Measurements from ENCODE around the gene MVK. TPM values are rescaled to one million over a fixed set of nuclear protein-coding genes. Genes with fewer than 3 reads are reported as not detected.

MVK gene
- total RNA-seq, 2 experiments from 2014 or later: 20.3 to 21.8 TPM

DNA sequence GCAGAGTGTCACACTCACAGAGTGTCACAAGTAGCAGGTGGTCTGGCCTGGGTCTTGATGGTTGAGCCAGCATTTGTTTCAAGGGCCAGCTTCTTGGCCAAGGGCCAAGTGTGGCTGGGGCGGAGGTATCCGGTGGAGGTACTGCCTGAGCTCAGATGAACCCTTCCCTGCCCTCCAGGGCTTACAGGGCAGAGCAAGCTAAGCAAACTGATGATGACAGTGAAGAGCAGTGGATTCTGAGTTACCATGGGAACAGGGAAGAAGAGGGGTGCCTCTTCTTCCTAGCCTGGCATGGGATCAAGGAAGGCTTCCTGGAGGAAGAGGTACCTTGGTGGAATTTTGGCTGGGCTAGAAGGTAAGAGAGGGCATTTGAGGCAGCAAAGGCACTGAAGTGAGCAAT lies 35.7 kb downstream of the MVK start:
- H3K9me3 Mint-ChIP-seq: no peaks in the 10 kb centered on the region
- H3K36me3 Mint-ChIP-seq (ENCODE audit: low read depth): no peaks in the 10 kb centered on the region
- ChIA-PET CTCF (no interaction called here), POLR2A (no interaction called here)
- H3K27ac Mint-ChIP-seq: no peak overlapping the region
- no peak overlapping the region for H3K4me3 Mint-ChIP-seq
- no peak for DNase-seq
- no peaks in the 10 kb centered on the region for H3K4me1 Mint-ChIP-seq
- H3K27me3 Mint-ChIP-seq: peaks cover 20% of the 10 kb centered on the region

DNA sequence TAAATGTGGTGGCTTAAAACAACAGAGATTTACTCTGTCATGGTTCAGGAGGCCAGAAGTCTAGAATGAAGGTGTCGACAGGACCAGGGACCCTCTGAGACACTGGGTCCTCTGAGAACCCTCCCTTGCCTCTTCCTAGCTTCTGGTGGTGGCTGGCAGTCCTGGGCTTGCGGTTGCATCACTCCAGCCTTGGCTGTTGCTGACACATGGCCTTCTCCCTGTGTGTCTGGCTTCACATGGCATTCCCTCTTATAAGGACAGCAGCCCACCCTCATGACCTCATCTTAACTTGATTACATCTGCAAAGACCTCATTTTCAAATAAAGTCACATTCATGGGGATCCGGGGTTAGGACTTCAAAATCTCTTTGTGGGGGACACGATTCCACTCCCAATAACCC lies 36.9 kb downstream of the MVK start:
- H3K9me3 Mint-ChIP-seq: no peaks in the 10 kb centered on the region
- H3K27me3 Mint-ChIP-seq: peaks cover 23% of the 10 kb centered on the region
- CTCF ChIA-PET: no interaction called here
- no peak overlapping the region for H3K4me3 Mint-ChIP-seq
- POLR2A ChIA-PET: no interaction called here
- H3K4me1 Mint-ChIP-seq: no peaks in the 10 kb centered on the region
- no peak for DNase-seq
- no peak overlapping the region for H3K27ac Mint-ChIP-seq
- H3K36me3 Mint-ChIP-seq (ENCODE audit: low read depth): no peaks in the 10 kb centered on the region

DNA sequence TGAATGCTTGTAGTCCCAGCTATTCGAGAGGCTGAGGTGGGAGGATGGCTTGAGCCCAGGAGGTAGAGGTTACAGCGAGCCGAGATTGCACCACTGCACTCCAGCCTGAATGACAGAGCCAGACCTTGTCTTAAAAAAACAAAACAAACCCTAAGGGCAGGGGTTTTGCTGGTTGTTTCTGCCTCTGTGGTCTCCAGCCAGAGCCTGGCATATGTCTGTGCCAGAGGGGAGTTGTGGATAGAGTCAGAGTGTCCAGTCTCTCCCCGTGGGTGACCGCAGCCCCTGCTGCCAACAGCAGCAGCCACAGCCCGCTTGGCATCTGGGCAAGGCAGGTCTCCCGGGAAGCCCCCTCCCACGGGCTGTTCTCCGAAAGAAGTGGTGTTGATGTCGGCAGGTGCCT lies 37.6 kb downstream of the MVK start:
- Mint-ChIP-seq H3K27me3 (peaks cover 25% of the 10 kb centered on the region), H3K27ac (no peak overlapping the region), H3K4me3 (no peak overlapping the region), H3K9me3 (no peaks in the 10 kb centered on the region), H3K36me3 (ENCODE audit: low read depth) (no peaks in the 10 kb centered on the region), H3K4me1 (no peaks in the 10 kb centered on the region)
- ChIA-PET POLR2A (no interaction called here), CTCF (no interaction called here)
- DNase-seq: no peak

DNA sequence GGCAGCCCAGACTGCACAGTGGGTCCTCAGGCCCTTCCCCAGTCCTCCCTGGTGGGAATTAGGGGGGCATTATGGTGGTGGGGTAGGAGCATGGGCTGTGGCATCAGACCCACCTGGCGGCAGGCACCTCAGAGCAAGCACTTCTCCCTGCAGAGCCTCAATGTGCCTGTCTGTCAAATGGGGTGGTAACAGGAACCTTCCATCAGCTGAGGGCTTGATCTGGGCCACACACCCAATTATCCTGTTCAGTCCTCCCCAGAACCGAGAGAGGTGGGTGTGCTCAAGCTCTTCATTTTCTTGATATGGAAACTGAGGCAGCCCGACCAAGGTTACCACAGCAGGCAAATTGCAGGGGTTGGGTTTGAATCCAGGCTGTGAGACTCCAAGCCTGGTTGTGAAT lies 38.4 kb downstream of the MVK start:
- H3K27me3 Mint-ChIP-seq: peaks cover 27% of the 10 kb centered on the region
- CTCF ChIA-PET: no interaction called here
- no peaks in the 10 kb centered on the region for H3K4me1 Mint-ChIP-seq

DNA sequence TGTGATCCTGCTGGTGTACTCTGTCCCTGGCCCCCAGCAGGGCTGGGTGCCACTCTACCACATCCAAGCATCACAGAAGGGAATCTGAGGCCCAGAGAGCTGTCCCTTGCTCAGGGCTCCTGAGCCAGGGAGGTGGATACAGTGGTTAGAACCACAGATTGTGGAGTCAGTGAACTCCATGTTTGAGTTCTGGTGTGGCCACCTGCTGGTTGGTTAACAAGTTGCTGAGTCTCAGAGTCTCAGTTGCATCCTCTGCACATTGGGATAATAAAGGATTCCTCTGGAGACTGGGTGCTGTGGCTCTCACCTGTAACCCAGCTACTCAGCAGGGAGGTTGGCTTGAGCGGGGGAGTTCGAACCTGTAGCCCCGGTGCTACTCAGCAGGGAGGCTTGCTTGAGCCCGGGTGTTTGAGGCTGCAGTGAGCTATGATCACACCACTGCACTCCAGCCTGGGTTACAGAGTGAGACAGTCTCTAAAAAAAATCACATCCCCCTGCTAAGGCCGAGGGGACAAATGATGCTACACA lies 39.4 kb downstream of the MVK start:
- Mint-ChIP-seq H3K27me3 (peaks cover 21% of the 10 kb centered on the region), H3K27ac (no peak overlapping the region), H3K9me3 (no peaks in the 10 kb centered on the region), H3K4me1 (no peaks in the 10 kb centered on the region), H3K4me3 (no peak overlapping the region), H3K36me3 (ENCODE audit: low read depth) (no peaks in the 10 kb centered on the region)
- ChIA-PET POLR2A (interaction anchor here (0.6 kb wide), 1 partner anchor 28 kb away, joined by 3 read pairs; no protein-coding TSS in a partner anchor), CTCF (no interaction called here)
- no peak for DNase-seq

More for the DNA sequence above, 38.4 kb downstream of the MVK start:
- no peak overlapping the region for H3K4me3 Mint-ChIP-seq
- H3K27ac Mint-ChIP-seq: no peak overlapping the region
- POLR2A ChIA-PET: no interaction called here
- H3K9me3 Mint-ChIP-seq: no peaks in the 10 kb centered on the region
- no peak for DNase-seq
- no peaks in the 10 kb centered on the region for H3K36me3 Mint-ChIP-seq (ENCODE audit: low read depth)

DNA sequence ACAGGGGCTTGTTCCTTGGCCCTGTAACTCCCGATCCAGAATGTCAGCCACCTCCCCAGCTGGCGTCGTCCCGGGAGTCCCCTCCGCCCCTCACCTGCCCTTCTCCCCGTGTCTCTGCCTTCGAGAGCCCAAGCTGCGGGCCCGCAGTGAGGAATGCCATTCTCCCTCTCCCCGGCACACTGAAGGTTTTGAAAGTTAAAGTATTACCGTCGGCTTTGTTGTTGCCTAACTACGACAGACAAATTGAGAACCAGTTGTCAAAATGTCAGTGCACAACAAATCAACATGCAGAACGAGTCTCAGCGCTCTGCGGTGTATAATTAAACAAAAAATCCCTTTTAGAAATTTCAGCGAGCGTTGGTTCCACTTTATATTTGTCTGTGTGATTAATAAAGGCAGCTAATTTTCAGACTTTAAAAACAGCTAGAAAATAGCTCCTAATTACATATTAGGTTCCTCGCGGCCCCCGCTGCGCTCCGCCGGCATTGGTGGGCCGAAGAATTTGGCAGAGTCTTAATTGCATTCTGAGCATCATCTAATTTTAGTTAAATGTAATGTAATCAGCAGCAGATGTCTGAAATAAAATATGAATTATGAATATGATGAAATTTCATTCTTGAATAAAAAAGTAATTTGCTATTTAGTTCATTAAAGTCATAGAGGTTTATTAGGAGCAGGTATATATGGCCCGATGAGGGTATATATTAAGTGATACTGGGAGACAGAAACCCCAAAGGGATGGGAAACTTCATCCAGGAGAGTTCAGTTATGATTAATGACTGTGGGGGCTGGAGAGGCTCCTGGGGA lies 40.3 kb downstream of the MVK start:
- Mint-ChIP-seq H3K36me3 (ENCODE audit: low read depth) (no peaks in the 10 kb centered on the region), H3K4me3 (no peak overlapping the region), H3K9me3 (no peaks in the 10 kb centered on the region), H3K27me3 (peaks cover 20% of the 10 kb centered on the region), H3K27ac (no peak overlapping the region), H3K4me1 (no peaks in the 10 kb centered on the region)
- no peak for DNase-seq
- CTCF ChIA-PET: no interaction called here
- POLR2A ChIA-PET: interaction anchor here (0.6 kb wide), 1 partner anchor 29 kb away, joined by 3 read pairs; no protein-coding TSS in a partner anchor

DNA sequence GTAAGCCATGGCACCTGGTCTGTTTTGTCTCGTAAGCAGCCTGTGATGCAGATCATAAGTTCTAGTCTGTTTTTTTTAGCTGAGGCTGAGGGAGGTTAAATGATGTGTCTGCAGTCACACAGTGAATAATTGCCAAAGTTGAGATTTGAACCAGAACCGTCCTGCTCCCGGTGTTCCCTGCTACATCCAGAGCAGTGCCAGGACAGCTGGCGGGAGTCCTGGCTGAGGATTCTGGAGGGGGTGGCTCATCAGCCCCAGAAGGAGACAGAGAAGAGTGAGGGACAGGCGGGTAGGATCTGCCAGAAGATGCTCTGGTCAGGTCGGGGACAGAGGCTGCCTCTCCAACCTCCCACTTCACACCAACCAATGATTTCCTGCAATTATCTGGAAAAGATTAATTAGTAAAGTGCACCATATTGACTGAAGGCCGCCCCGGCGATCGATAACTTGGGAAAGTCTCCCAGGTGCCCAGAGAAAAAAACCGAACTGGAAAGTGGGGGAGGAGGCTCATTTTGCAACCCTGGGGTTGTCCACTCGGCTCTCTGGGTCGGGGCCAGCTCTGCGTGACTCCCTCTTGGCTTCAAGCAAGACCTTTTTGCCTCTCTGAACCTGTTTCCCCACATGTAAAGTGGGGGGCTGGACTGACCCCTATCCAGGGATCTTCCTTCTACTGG lies 42.1 kb downstream of the MVK start:
- ChIA-PET CTCF (no interaction called here), POLR2A (no interaction called here)
- no peaks in the 10 kb centered on the region for H3K4me1 Mint-ChIP-seq
- H3K36me3 Mint-ChIP-seq (ENCODE audit: low read depth): no peaks in the 10 kb centered on the region
- H3K9me3 Mint-ChIP-seq: no peaks in the 10 kb centered on the region
- DNase-seq: no peak
- H3K4me3 Mint-ChIP-seq: no peak overlapping the region
- H3K27ac Mint-ChIP-seq: no peak overlapping the region
- H3K27me3 Mint-ChIP-seq: peaks cover 22% of the 10 kb centered on the region

DNA sequence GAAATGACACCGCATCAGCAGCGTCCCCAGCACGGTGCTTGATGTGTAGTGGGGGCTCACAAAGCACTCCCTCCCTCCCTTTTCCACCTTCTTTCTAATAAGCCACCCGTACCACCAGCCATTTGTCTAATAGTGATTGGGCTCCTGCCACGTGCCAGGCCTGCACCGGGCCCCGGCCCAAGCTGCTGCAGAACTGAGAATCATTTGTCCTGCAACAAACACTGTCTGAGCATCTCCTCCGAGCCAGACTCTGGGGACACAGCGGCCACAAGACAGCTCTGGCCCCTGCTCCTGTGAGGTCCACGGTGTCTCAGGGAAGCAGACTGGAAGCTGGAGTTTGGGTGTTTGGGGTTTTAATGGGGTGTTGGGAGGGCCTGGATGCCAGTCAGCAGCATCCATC lies 43.9 kb downstream of the MVK start:
- POLR2A ChIA-PET: no interaction called here
- H3K9me3 Mint-ChIP-seq: no peaks in the 10 kb centered on the region

DNA sequence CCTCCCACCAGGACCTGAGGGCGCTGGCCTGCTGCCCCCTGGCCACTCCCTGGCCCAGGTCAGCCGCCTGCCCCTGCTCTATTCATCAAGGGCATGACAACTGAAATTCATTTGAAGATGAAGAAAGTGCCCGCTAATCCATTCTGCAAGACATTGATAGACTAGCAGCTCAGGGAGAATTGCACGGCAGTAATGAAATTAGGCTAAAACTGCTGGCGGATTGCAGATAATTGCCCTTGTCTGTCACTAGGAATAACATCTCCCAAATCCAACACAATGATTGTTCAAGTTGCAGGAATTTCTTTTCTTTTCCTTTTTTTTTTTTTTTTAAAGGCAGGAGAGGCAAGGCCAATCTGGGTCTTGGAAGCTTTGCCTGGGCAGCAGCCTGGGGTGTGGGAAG lies 44.5 kb downstream of the MVK start:
- peaks cover 36% of the 10 kb centered on the region for H3K27me3 Mint-ChIP-seq
- H3K4me3 Mint-ChIP-seq: no peak overlapping the region
- no peaks in the 10 kb centered on the region for H3K4me1 Mint-ChIP-seq
- CTCF ChIA-PET: no interaction called here
- no peak for DNase-seq
- H3K9me3 Mint-ChIP-seq: no peaks in the 10 kb centered on the region
- no peaks in the 10 kb centered on the region for H3K36me3 Mint-ChIP-seq (ENCODE audit: low read depth)
- POLR2A ChIA-PET: no interaction called here
- H3K27ac Mint-ChIP-seq: no peak overlapping the region

More for the DNA sequence above, 43.9 kb downstream of the MVK start:
- no peak overlapping the region for H3K27ac Mint-ChIP-seq
- no peak for DNase-seq
- H3K4me3 Mint-ChIP-seq: no peak overlapping the region
- H3K36me3 Mint-ChIP-seq (ENCODE audit: low read depth): no peaks in the 10 kb centered on the region
- peaks cover 34% of the 10 kb centered on the region for H3K27me3 Mint-ChIP-seq
- H3K4me1 Mint-ChIP-seq: no peaks in the 10 kb centered on the region
- CTCF ChIA-PET: interaction anchor here (1.2 kb wide), 1 partner anchor 20 kb away, joined by 4 read pairs; no protein-coding TSS in a partner anchor

GRCh38 chr12:109619002-109619604 lies 45.5 kb downstream of the MVK start:
- no peak overlapping the region for H3K4me3 Mint-ChIP-seq
- no peak for DNase-seq
- POLR2A ChIA-PET: no interaction called here

DNA sequence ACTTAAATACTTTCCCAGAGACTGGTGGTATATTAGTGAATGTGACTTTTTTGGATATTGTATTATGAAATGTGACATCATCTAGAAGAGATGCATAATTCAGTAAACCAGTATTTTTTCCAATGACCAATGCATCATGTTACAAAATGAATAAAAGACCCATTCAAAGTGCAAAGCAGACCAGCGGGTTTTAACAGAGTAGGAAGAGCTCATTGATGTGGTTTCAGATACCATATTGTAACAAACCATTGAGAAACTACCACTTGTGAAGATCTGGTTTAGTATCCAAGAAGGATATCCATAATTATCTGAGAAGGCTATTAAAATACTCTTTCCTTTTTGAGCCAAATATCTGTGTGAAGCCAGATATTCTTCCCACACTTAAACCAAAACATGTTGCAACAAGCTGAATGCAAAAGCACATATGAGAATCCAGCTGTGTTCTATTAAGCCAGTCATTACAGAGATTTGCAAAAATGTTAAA lies 47.7 kb downstream of the MVK start:
- ChIA-PET CTCF (no interaction called here), POLR2A (no interaction called here)
- Mint-ChIP-seq H3K36me3 (ENCODE audit: low read depth) (no peaks in the 10 kb centered on the region), H3K4me1 (no peaks in the 10 kb centered on the region), H3K9me3 (no peaks in the 10 kb centered on the region), H3K27ac (no peak overlapping the region), H3K27me3 (peaks cover 28% of the 10 kb centered on the region), H3K4me3 (no peak overlapping the region)
- DNase-seq: no peak

More at GRCh38 chr12:109619002-109619604, 45.5 kb downstream of the MVK start:
- Mint-ChIP-seq H3K9me3 (no peaks in the 10 kb centered on the region), H3K27me3 (peaks cover 33% of the 10 kb centered on the region), H3K27ac (no peak overlapping the region), H3K4me1 (no peaks in the 10 kb centered on the region), H3K36me3 (ENCODE audit: low read depth) (no peaks in the 10 kb centered on the region)
- CTCF ChIA-PET: no interaction called here

- CTCF ChIA-PET: no interaction called here
Measured at GRCh38 chr12:109621901-109622364, 48.3 kb downstream of the MVK start.

DNA sequence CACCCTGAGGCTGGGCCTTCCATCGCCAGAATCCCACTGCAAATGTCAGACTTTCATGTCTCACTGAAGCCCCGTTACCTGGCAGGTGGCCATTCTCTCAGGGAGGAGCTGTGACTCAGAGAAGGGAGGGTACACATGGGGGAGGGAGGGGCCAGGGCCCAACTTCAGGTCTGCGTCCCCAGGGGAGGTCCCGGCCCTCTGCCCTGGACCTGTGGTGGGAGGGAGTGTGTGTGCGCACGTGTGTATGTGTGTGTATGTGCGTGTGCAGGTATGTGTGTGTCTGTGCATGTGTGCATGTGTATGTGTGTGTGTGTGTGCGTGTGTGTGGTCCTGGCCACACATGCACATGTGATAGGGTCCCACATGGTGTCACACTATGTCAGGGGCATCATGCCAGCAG lies 50.9 kb downstream of the MVK start:
- Mint-ChIP-seq H3K27me3 (peaks cover 26% of the 10 kb centered on the region), H3K27ac (no peak overlapping the region), H3K4me3 (no peak overlapping the region), H3K9me3 (no peaks in the 10 kb centered on the region), H3K4me1 (no peaks in the 10 kb centered on the region), H3K36me3 (ENCODE audit: low read depth) (no peaks in the 10 kb centered on the region)
- ChIA-PET POLR2A (no interaction called here), CTCF (no interaction called here)
- DNase-seq: no peak

More at GRCh38 chr12:109621901-109622364, 48.3 kb downstream of the MVK start:
- no peaks in the 10 kb centered on the region for H3K9me3 Mint-ChIP-seq
- no peaks in the 10 kb centered on the region for H3K4me1 Mint-ChIP-seq
- H3K36me3 Mint-ChIP-seq (ENCODE audit: low read depth): no peaks in the 10 kb centered on the region
- H3K27ac Mint-ChIP-seq: no peak overlapping the region
- POLR2A ChIA-PET: no interaction called here
- H3K4me3 Mint-ChIP-seq: no peak overlapping the region
- no peak for DNase-seq
- peaks cover 26% of the 10 kb centered on the region for H3K27me3 Mint-ChIP-seq
